Gastroesophageal sphincter (tissue), 4 donors: ENCODE measurements around the gene ACKR2. TPM values are rescaled to one million over a fixed set of nuclear protein-coding genes. Genes with fewer than 3 reads are reported as not detected.

ENCODE experiments used
- ATAC-seq: fragments of 150-250 bp; one replicate; pipeline ENCODE4 v1.9.1; 2016; ENCODE audit warnings: mild to moderate bottlenecking, moderate library complexity
- H3K27ac ChIP-seq, 4 donors: fragments of 200-600 bp; sonication (generic) in 3 of 4; 1 replicate in 3 of 4; 2 replicates in 1 of 4; pipeline ENCODE4 v1.5.1; 2016 to 2019
- H3K27me3 ChIP-seq: fragments of 200-600 bp; sonication (generic); one replicate; pipeline ENCODE4 v1.5.1; 2019
- H3K36me3 ChIP-seq, 2 donors: fragments of 200-600 bp; sonication (generic); one replicate each; pipeline ENCODE4 v1.5.1; 2019; ENCODE audit warnings: control low read depth in 1 of 2
- H3K4me1 ChIP-seq, 3 donors: fragments of 200-600 bp; sonication (generic); 1 replicate in 2 of 3; 2 replicates in 1 of 3; pipeline ENCODE4 v1.5.1; 2016 to 2019; ENCODE audit warnings: control low read depth in 2 of 3
- H3K4me3 ChIP-seq, 2 donors: fragments of 200-600 bp; sonication (generic); one replicate each; pipeline ENCODE4 v1.5.1; 2019; ENCODE audit warnings: mild to moderate bottlenecking in 1 of 2, moderate library complexity in 1 of 2
- H3K9me3 ChIP-seq, 3 donors: fragments of 200-600 bp; sonication (generic); one replicate each; pipeline ENCODE4 v1.5.1; 2017 to 2019; ENCODE audit warnings: control low read depth in 2 of 3
- CTCF ChIP-seq, 4 experiments: fragments of 200-600 bp in 2 of 4; fragments of 450-650 bp in 2 of 4; sonication (generic) in 1 of 4; IDR thresholded peaks; one replicate each; pipeline ENCODE4 v1.5.1; 2017 to 2019; ENCODE audit warnings: antibody characterized with exemption in 4 of 4, mild to moderate bottlenecking in 2 of 4, moderate library complexity in 2 of 4
- EP300 ChIP-seq: sonication (generic); formaldehyde crosslinking; IDR thresholded peaks from one replicate; pipeline ENCODE4 v1.6.1; 2017; ENCODE audit warnings: antibody characterized with exemption, mild to moderate bottlenecking
- POLR2A ChIP-seq, 2 donors: fragments of 450-650 bp; IDR thresholded peaks; one replicate each; pipeline ENCODE4 v1.6.1; 2017; ENCODE audit warnings: antibody characterized with exemption in 2 of 2, mild to moderate bottlenecking in 2 of 2, moderate library complexity in 1 of 2
- POLR2AphosphoS5 ChIP-seq: sonication (generic); formaldehyde crosslinking; IDR thresholded peaks from one replicate; pipeline ENCODE4 v1.6.1; 2017; ENCODE audit warnings: antibody characterized with exemption
- WGBS, 2 donors: methylation state at CpG; one replicate each; pipeline ENCODE4 v1.1.5; 2018; ENCODE audit warnings: low coverage in 1 of 2; 5-methylcytosine and 5-hydroxymethylcytosine counted together
- total RNA-seq, 4 donors: library from RNA; depleted of rRNA; stranded (reverse); fragments of >200 nt; gene quantifications; one replicate each; pipeline ENCODE4 v1.1.0, GENCODE V29; 2016

The ACKR2 gene
- total RNA-seq, 4 donors from 2014 or later = 5.9 to 9.3 (median 7.4) TPM

- Histone ChIP-seq H3K4me3 (no peak overlapping the region), H3K9me3 (no peaks in the 10 kb centered on the region), H3K36me3 (no peaks in the 10 kb centered on the region), H3K4me1 (no peaks in the 10 kb centered on the region), H3K27ac (no peak overlapping the region), H3K27me3 (no peaks in the 10 kb centered on the region)
- no peak for ATAC-seq
- 89 to 90% methylated on average over 7 of the region's 7 CpGs for WGBS, 2 donors
- TF ChIP-seq POLR2AphosphoS5 = no peak
- TF ChIP-seq EP300 = no peak
- TF ChIP-seq POLR2A (IDR thresholded peaks at IDR 0.05) = no peak
- TF ChIP-seq CTCF (IDR thresholded peaks at IDR 0.05) = no peak
These were observed 57.9 kb downstream of the ACKR2 start for GRCh38 chr3:42867138-42867537.

GRCh38 chr3:42868841-42869240 lies 59.6 kb downstream of the ACKR2 start:
- H3K36me3 ChIP-seq = no peaks in the 10 kb centered on the region
- H3K27ac ChIP-seq = no peak overlapping the region
- H3K9me3 ChIP-seq = no peaks in the 10 kb centered on the region
- H3K4me3 ChIP-seq = no peak overlapping the region
- H3K27me3 ChIP-seq = no peaks in the 10 kb centered on the region
- no peaks in the 10 kb centered on the region for H3K4me1 ChIP-seq
- ATAC-seq = no peak
- TF ChIP-seq EP300 (no peak), CTCF (IDR thresholded peaks at IDR 0.05) (no peak), POLR2A (IDR thresholded peaks at IDR 0.05) (no peak), POLR2AphosphoS5 (no peak)
- WGBS, 2 donors = 73 to 83% methylated on average over 1 to 5 of the region's 5 CpGs

- no peak for ATAC-seq
- H3K36me3 ChIP-seq = no peaks in the 10 kb centered on the region
These were observed 62.4 kb downstream of the ACKR2 start for GRCh38 chr3:42871592-42872196.

GRCh38 chr3:42872718-42873117 lies 63.5 kb downstream of the ACKR2 start:
- Histone ChIP-seq H3K27me3 (no peaks in the 10 kb centered on the region), H3K9me3 (no peaks in the 10 kb centered on the region), H3K27ac (no peak overlapping the region), H3K36me3 (no peaks in the 10 kb centered on the region), H3K4me3 (no peak overlapping the region), H3K4me1 (no peaks in the 10 kb centered on the region)
- WGBS, 2 donors = 64 to 67% methylated on average over 1 of the region's 1 CpG
- no peak for ATAC-seq
- no peak for TF ChIP-seq POLR2AphosphoS5
- no peak for TF ChIP-seq CTCF (IDR thresholded peaks at IDR 0.05)
- no peak for TF ChIP-seq EP300

More at GRCh38 chr3:42871592-42872196, 62.4 kb downstream of the ACKR2 start:
- H3K27me3 ChIP-seq = no peaks in the 10 kb centered on the region
- no peaks in the 10 kb centered on the region for H3K4me1 ChIP-seq
- H3K27ac ChIP-seq = no peak overlapping the region
- no peak overlapping the region for H3K4me3 ChIP-seq
- no peaks in the 10 kb centered on the region for H3K9me3 ChIP-seq
- WGBS, 2 donors = 22 to 30% methylated on average over 1 to 3 of the region's 5 CpGs
- no peak for TF ChIP-seq CTCF (IDR thresholded peaks at IDR 0.05)

GRCh38 chr3:42873221-42873982 lies 64.2 kb downstream of the ACKR2 start:
- H3K4me1 ChIP-seq = no peaks in the 10 kb centered on the region
- H3K27me3 ChIP-seq = no peaks in the 10 kb centered on the region
- H3K36me3 ChIP-seq = no peaks in the 10 kb centered on the region
- H3K27ac ChIP-seq = no peak overlapping the region
- TF ChIP-seq CTCF (IDR thresholded peaks at IDR 0.05) = no peak
- no peaks in the 10 kb centered on the region for H3K9me3 ChIP-seq
- ATAC-seq = no peak
- H3K4me3 ChIP-seq = no peak overlapping the region
- WGBS, 2 donors = 66 to 67% methylated on average over 8 to 9 of the region's 9 CpGs
